Psoas muscle (tissue), 8 donors: ENCODE measurements around the gene STUM. TPM values are rescaled to one million over a fixed set of nuclear protein-coding genes. Genes with fewer than 3 reads are reported as not detected.
A peak's percentile ranks its signal among the peaks of the same experiment; 100 is the strongest.

Source experiments
- ATAC-seq, 4 donors: fragments of 200-7000 bp; cut with Tn5 transposase; one replicate each; pipeline ENCODE4 v1.9.1; 2020; ENCODE audit warnings: moderate library complexity in 3 of 4, mild to moderate bottlenecking in 2 of 4
- DNase-seq, 2 donors: peaks; one replicate each; pipeline ENCODE4 v3.0.0-alpha.2; 2020
- H3K27ac ChIP-seq: fragments of 200-600 bp; one replicate; pipeline ENCODE4 v1.8.0; 2022
- H3K27me3 ChIP-seq, 3 donors: fragments of 200-600 bp in 1 of 3; one replicate each; pipeline versions ENCODE4 v1.6.1 to v1.8.0; 2013 to 2022; ENCODE audit warnings: low read length in 2 of 3, mild to moderate bottlenecking in 2 of 3, moderate library complexity in 1 of 3; ENCODE audit not compliant: insufficient read depth in 3 of 3
- H3K36me3 ChIP-seq, 2 donors: fragments of 200-600 bp in 1 of 2; one replicate each; pipeline versions ENCODE4 v1.6.1 to v1.8.0; 2013 to 2022; ENCODE audit warnings: low read depth in 1 of 2, mild to moderate bottlenecking in 1 of 2, moderate library complexity in 1 of 2; ENCODE audit not compliant: insufficient read depth in 1 of 2
- H3K4me1 ChIP-seq: fragments of 200-600 bp; one replicate; pipeline ENCODE4 v1.8.0; 2022
- H3K4me3 ChIP-seq: fragments of 200-600 bp; one replicate; pipeline ENCODE4 v1.8.0; 2022; ENCODE audit warnings: mild to moderate bottlenecking
- H3K9me3 ChIP-seq: fragments of 200-600 bp; one replicate; pipeline ENCODE4 v1.8.0; 2022
- CTCF ChIP-seq: fragments of 200-600 bp; IDR thresholded peaks from one replicate; pipeline ENCODE4 v1.8.0; 2022; ENCODE audit warnings: antibody characterized with exemption
- WGBS, 3 donors: extraction: QIAGEN DNeasy Blood & Tissue Kit; methylation state at CpG; one replicate each; pipeline versions ENCODE4 v1.1.6 to v1.1.7; 2013; 5-methylcytosine and 5-hydroxymethylcytosine counted together
- intact Hi-C, 2 donors: fragments of 100-400 bp; cut with DNase I; formaldehyde crosslinking; loops; one replicate each; pipeline versions ENCODE4 v1.11.0 to v1.14.2; 2022
- polyA plus RNA-seq, 3 donors: library from polyadenylated mRNA; stranded (reverse); fragments of 200-250 nt; gene quantifications; one replicate each; pipeline ENCODE4 v1.2.3, GENCODE V29; 2013
- total RNA-seq, 4 donors: library from RNA; stranded (reverse); fragmentation: NEBNext Ultra II Directional in 2 of 4; extraction: Animal tissue kit (Norgen Biotek cat#: 25700) in 2 of 4; gene quantifications; one replicate each; pipeline versions ENCODE4 v1.2.1 to v1.2.4, GENCODE V29; 2021 to 2023
- donor health status: healthy with polysubstance abuse.
- donor health status: DM: no; HTN: no; CAD: no; lungs with moderate emphysema.
- donor health status: Bipolar disorder and iron deficiency.
- donor health status: healthy.
- donor health status: DM: yes; HTN: yes; CAD: no.
- donor health status: DM: no; HTN: no; CAD: no.
- donor health status: DM: no; HTN: no; CAD: no.
- donor health status: DM: yes; HTN: yes; CAD: no.

The STUM gene
- total and polyA plus RNA-seq, 7 donors, result 0.34 to 1.5 (median 0.96) TPM

- Histone ChIP-seq H3K4me3 (peak overlapping the region; percentile 67), H3K27ac (peak overlapping the region; percentile 7), H3K27me3 (peaks cover 0 to 49% (median 5%) of the 10 kb centered on the region in 3 donors), H3K36me3 (no peaks in the 10 kb centered on the region), H3K4me1 (peaks cover 16% of the 10 kb centered on the region), H3K9me3 (no peaks in the 10 kb centered on the region)
- intact Hi-C loops, result loop anchor here in 1 of 2 donors (2.0 to 5.0 kb wide), 2 partner anchors 59 to 277 kb away; no protein-coding TSS in a partner anchor
- no peak for TF ChIP-seq CTCF
- DNase-seq, result peak; percentile 46 to 74
- WGBS, 3 donors, result 6 to 10% (median 9%) methylated on average over 16 to 21 of the region's 21 CpGs
- peak; percentile 33 to 70 (median 56) for ATAC-seq
Observed at GRCh38 chr1:226549937-226550671, 1.5 kb downstream of the STUM start.

GRCh38 chr1:226550672-226551041 is 2.1 kb downstream of the STUM start:
- TF ChIP-seq CTCF, result no peak
- peaks cover 0 to 53% (median 5%) of the 10 kb centered on the region in 3 donors for H3K27me3 ChIP-seq
- H3K36me3 ChIP-seq, result no peaks in the 10 kb centered on the region
- intact Hi-C loops, result loop anchor here in 1 of 2 donors (2.0 kb wide), 1 partner anchor 58 kb away; no protein-coding TSS in a partner anchor
- no peak overlapping the region for H3K27ac ChIP-seq
- ATAC-seq (no peak), DNase-seq (no peak)
- 66 to 79% (median 73%) methylated on average over 5 of the region's 5 CpGs for WGBS, 3 donors
- peaks cover 16% of the 10 kb centered on the region for H3K4me1 ChIP-seq
- H3K4me3 ChIP-seq, result no peak overlapping the region
- no peaks in the 10 kb centered on the region for H3K9me3 ChIP-seq

- WGBS, 3 donors, result 54 to 62% (median 58%) methylated on average over 2 of the region's 2 CpGs
- Histone ChIP-seq H3K4me1 (peaks cover 16% of the 10 kb centered on the region), H3K27ac (no peak overlapping the region), H3K27me3 (peaks cover 0 to 53% (median 5%) of the 10 kb centered on the region in 3 donors), H3K4me3 (no peak overlapping the region), H3K36me3 (no peaks in the 10 kb centered on the region), H3K9me3 (no peaks in the 10 kb centered on the region)
- no peak for ATAC-seq
- TF ChIP-seq CTCF, result no peak
- no peak for DNase-seq
- intact Hi-C loops, result loop anchor here in 1 of 2 donors (2.0 kb wide), 1 partner anchor 58 kb away; no protein-coding TSS in a partner anchor
Observed at GRCh38 chr1:226551299-226551698, 2.7 kb downstream of the STUM start.

GRCh38 chr1:226552061-226552460 is 3.5 kb downstream of the STUM start:
- Histone ChIP-seq H3K4me1 (peaks cover 16% of the 10 kb centered on the region), H3K4me3 (no peak overlapping the region), H3K9me3 (no peaks in the 10 kb centered on the region), H3K27me3 (peaks cover 0 to 53% (median 5%) of the 10 kb centered on the region in 3 donors), H3K36me3 (no peaks in the 10 kb centered on the region), H3K27ac (no peak overlapping the region)
- intact Hi-C loops, result no loop called here
- WGBS, 3 donors, result 69 to 80% (median 70%) methylated on average over 4 of the region's 4 CpGs
- DNase-seq (no peak), ATAC-seq (no peak)
- no peak for TF ChIP-seq CTCF
